HepG2 (cell line): ENCODE results near the gene BTBD19. TPM values are rescaled to one million over a fixed set of nuclear protein-coding genes. Genes with fewer than 3 reads are reported as not detected.

Experiments used
- CC2D1A ChIP-seq: sonication (generic); formaldehyde crosslinking; IDR thresholded peaks from 2 replicates; pipeline ENCODE4 v1.8.1; 2023; ENCODE audit warnings: mild to moderate bottlenecking, missing genetic modification reagents
- HCFC1 ChIP-seq: fragments of 150-350 bp; IDR thresholded peaks from 2 replicates; pipeline ENCODE4 v1.6.1; 2014; ENCODE audit warnings: low read depth, low read length
- HES4 ChIP-seq: sonication (generic); formaldehyde crosslinking; IDR thresholded peaks from 2 replicates; pipeline ENCODE4 v1.9.0; 2021; ENCODE audit warnings: mild to moderate bottlenecking, missing genetic modification reagents, borderline replicate concordance
- KAT8 ChIP-seq: IDR thresholded peaks from 2 replicates; pipeline ENCODE4 v1.6.1; 2016; ENCODE audit warnings: missing genetic modification reagents, missing compliant biosample characterization
- MXD3 ChIP-seq: IDR thresholded peaks from 2 replicates; pipeline ENCODE4 v1.6.1; 2016; ENCODE audit warnings: mild to moderate bottlenecking, missing biosample characterization, missing genetic modification reagents
- RFX3 ChIP-seq: IDR thresholded peaks from 2 replicates; pipeline ENCODE4 v1.6.1; 2016; ENCODE audit warnings: missing biosample characterization, missing genetic modification reagents
- SAP130 ChIP-seq: IDR thresholded peaks from 2 replicates; pipeline ENCODE4 v1.6.1; 2016; ENCODE audit warnings: low read depth
- SCMH1 ChIP-seq: sonication (generic); formaldehyde crosslinking; IDR thresholded peaks from 2 replicates; pipeline ENCODE4 v1.9.0; 2021; ENCODE audit warnings: missing genetic modification reagents, mild to moderate bottlenecking, borderline replicate concordance
- ZNF207 ChIP-seq: fragments of 450-650 bp; IDR thresholded peaks from 2 replicates; pipeline ENCODE4 v1.6.1; 2016; ENCODE audit warnings: antibody characterized with exemption, borderline replicate concordance
- ZNF292 ChIP-seq: sonication (generic); formaldehyde crosslinking; IDR thresholded peaks from 2 replicates; pipeline ENCODE4 v1.8.1; 2022; ENCODE audit warnings: mild to moderate bottlenecking, low read depth, missing genetic modification reagents, borderline replicate concordance
- ZNF792 ChIP-seq: IDR thresholded peaks from 2 replicates; pipeline ENCODE4 v1.6.1; 2016
- polyA plus RNA-seq, 8 experiments: library from polyadenylated mRNA; depleted of rRNA in 3 of 8; stranded (reverse) in 7 of 8; unstranded in 1 of 8; fragments of >200 nt; fragmentation: Illumina TruSeq in 4 of 8; extraction: Trizol in 4 of 8; gene quantifications; 2 replicates each; pipeline versions ENCODE4 v1.2.1 to v1.2.3, GENCODE V29; 2011 to 2016; ENCODE audit warnings: low read depth in 4 of 8, missing spikeins in 1 of 8, mixed read lengths in 1 of 8; ENCODE audit not compliant: insufficient read depth in 1 of 8
- total RNA-seq, 5 experiments: library from RNA; depleted of rRNA; stranded (reverse); fragments of >200 nt; fragmentation: Illumina TruSeq; extraction: Trizol; gene quantifications; 2 replicates each; pipeline ENCODE4 v1.2.3, GENCODE V29; 2016; ENCODE audit warnings: low read depth in 1 of 5
- TF ChIP-seq, protein P1 (sequence below): sonication (generic); formaldehyde crosslinking; IDR thresholded peaks from 2 replicates; pipeline ENCODE4 v1.5.0; 2020; ENCODE audit warnings: mild to moderate bottlenecking, missing genetic modification reagents
- TF ChIP-seq, protein P2 (sequence below): fragments of 450-650 bp; IDR thresholded peaks from 2 replicates; pipeline ENCODE4 v1.6.1; 2016
- TF ChIP-seq, protein P3 (sequence below): sonication (generic); formaldehyde crosslinking; IDR thresholded peaks from 2 replicates; pipeline ENCODE4 v1.4.0; 2020; ENCODE audit warnings: mild to moderate bottlenecking, missing genetic modification reagents
- TF ChIP-seq, protein P4 (sequence below): sonication (generic); formaldehyde crosslinking; IDR thresholded peaks from 2 replicates; pipeline ENCODE4; 2020; ENCODE audit warnings: missing genetic modification reagents, mild to moderate bottlenecking, borderline replicate concordance

Gene BTBD19
- total and polyA plus RNA-seq, 2 of the 13 experiments (the other 11 are each of a cell fraction or from before 2014, with no cell fraction given): 2.7 to 6.7 TPM

- TF ChIP-seq, protein P1, sequence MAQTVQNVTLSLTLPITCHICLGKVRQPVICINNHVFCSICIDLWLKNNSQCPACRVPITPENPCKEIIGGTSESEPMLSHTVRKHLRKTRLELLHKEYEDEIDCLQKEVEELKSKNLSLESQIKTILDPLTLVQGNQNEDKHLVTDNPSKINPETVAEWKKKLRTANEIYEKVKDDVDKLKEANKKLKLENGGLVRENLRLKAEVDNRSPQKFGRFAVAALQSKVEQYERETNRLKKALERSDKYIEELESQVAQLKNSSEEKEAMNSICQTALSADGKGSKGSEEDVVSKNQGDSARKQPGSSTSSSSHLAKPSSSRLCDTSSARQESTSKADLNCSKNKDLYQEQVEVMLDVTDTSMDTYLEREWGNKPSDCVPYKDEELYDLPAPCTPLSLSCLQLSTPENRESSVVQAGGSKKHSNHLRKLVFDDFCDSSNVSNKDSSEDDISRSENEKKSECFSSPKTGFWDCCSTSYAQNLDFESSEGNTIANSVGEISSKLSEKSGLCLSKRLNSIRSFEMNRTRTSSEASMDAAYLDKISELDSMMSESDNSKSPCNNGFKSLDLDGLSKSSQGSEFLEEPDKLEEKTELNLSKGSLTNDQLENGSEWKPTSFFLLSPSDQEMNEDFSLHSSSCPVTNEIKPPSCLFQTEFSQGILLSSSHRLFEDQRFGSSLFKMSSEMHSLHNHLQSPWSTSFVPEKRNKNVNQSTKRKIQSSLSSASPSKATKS (CRISPR knock-in tag): peak; percentile 92; the same call in 1 of the 2 replicates
- TF ChIP-seq ZNF207 (no peak), ZNF792 (peak; percentile 76; the same call in 1 of the 2 replicates), HES4 (peak; percentile 86), HCFC1 (no peak), CC2D1A (CRISPR knock-in tag) (0 out of 2 replicates have a peak, but pooled peaks have one; percentile 46), KAT8 (CRISPR knock-in tag) (no peak; the same call in 1 of the 2 replicates), ZNF292 (CRISPR knock-in tag) (peak; percentile 57), MXD3 (CRISPR knock-in tag) (peak; percentile 83; the same call in 1 of the 2 replicates), RFX3 (peak; percentile 86), SAP130 (CRISPR knock-in tag) (peak; percentile 90), SCMH1 (CRISPR knock-in tag) (no peak)
- TF ChIP-seq, protein P2, sequence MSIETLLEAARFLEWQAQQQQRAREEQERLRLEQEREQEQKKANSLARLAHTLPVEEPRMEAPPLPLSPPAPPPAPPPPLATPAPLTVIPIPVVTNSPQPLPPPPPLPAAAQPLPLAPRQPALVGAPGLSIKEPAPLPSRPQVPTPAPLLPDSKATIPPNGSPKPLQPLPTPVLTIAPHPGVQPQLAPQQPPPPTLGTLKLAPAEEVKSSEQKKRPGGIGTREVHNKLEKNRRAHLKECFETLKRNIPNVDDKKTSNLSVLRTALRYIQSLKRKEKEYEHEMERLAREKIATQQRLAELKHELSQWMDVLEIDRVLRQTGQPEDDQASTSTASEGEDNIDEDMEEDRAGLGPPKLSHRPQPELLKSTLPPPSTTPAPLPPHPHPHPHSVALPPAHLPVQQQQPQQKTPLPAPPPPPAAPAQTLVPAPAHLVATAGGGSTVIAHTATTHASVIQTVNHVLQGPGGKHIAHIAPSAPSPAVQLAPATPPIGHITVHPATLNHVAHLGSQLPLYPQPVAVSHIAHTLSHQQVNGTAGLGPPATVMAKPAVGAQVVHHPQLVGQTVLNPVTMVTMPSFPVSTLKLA: peak; percentile 93
- TF ChIP-seq, protein P3, sequence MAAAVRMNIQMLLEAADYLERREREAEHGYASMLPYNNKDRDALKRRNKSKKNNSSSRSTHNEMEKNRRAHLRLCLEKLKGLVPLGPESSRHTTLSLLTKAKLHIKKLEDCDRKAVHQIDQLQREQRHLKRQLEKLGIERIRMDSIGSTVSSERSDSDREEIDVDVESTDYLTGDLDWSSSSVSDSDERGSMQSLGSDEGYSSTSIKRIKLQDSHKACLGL: peak; percentile 31; the same call in 1 of the 2 replicates
- TF ChIP-seq, protein P4, sequence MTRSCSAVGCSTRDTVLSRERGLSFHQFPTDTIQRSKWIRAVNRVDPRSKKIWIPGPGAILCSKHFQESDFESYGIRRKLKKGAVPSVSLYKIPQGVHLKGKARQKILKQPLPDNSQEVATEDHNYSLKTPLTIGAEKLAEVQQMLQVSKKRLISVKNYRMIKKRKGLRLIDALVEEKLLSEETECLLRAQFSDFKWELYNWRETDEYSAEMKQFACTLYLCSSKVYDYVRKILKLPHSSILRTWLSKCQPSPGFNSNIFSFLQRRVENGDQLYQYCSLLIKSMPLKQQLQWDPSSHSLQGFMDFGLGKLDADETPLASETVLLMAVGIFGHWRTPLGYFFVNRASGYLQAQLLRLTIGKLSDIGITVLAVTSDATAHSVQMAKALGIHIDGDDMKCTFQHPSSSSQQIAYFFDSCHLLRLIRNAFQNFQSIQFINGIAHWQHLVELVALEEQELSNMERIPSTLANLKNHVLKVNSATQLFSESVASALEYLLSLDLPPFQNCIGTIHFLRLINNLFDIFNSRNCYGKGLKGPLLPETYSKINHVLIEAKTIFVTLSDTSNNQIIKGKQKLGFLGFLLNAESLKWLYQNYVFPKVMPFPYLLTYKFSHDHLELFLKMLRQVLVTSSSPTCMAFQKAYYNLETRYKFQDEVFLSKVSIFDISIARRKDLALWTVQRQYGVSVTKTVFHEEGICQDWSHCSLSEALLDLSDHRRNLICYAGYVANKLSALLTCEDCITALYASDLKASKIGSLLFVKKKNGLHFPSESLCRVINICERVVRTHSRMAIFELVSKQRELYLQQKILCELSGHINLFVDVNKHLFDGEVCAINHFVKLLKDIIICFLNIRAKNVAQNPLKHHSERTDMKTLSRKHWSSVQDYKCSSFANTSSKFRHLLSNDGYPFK (CRISPR knock-in tag): no peak; the same call in 1 of the 2 replicates
Observed at GRCh38 chr1:44807364-44808062, 810 bp upstream of the BTBD19 start (continued).
